Left colon (tissue), 2 donors: ENCODE data around the gene PFKM. TPM values are rescaled to one million over a fixed set of nuclear protein-coding genes. Genes with fewer than 3 reads are reported as not detected.
"Not testable (repeated sequence)": the region's sequence is repeated elsewhere in the genome, so short reads cannot be mapped to it uniquely, and the experiment has no call there.

Experiments
- ATAC-seq: fragments of 200-7000 bp; cut with Tn5 transposase; one replicate; pipeline ENCODE4 v1.9.1; 2020; ENCODE audit warnings: mild to moderate bottlenecking, moderate library complexity
- DNase-seq, 2 donors: peaks; one replicate each; pipeline ENCODE4 v3.0.0-alpha.2; 2020
- intact Hi-C, 2 donors: fragments of 100-400 bp; cut with DNase I in 1 of 2; cut with micrococcal nuclease in 1 of 2; formaldehyde crosslinking; loops; one replicate each; pipeline versions ENCODE4 v1.11.2 to v1.14.0; 2022; cut with DNase I, micrococcal nuclease
- total RNA-seq, 2 donors: library from RNA; stranded (reverse); fragmentation: NEBNext Ultra II Directional; extraction: Animal tissue kit (Norgen Biotek cat#: 25700); gene quantifications; one replicate each; pipeline ENCODE4 v1.2.1, GENCODE V29; 2021
- donor health status: DM: no; HTN: no; CAD: no.
- donor health status: DM: yes; HTN: yes; CAD: no.

Gene PFKM
- total RNA-seq, 2 donors from 2014 or later = 48.1 to 49.6 TPM

- ATAC-seq (no peak), DNase-seq (no peak)
- intact Hi-C loops = no loop called here
These were observed 23.9 kb downstream of the PFKM start for GRCh38 chr12:48142818-48143674.

GRCh38 chr12:48143898-48144297 is 24.7 kb downstream of the PFKM start:
- ATAC-seq = no peak
- intact Hi-C loops = no loop called here
- no peak for DNase-seq

DNA sequence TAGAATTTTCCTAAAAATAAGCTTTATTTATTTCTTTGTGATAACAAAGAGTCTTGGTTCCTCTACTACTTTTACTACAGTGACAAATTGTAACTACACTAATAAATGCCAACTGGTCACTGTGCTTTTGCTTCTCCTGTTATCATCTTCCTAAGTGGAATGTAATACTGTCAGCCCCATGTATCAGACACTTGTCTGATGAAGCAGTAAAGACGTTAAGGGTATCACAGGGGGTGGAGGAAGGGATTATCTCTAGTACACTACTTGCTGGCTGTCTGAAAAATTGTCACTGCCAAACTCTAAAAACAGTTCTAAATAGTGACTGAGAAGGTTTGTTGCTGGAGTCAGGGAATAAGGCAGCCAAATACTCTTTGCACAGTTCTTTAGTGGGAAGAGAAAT is 26.8 kb downstream of the PFKM start:
- intact Hi-C loops = no loop called here
- ATAC-seq = no peak
- no peak for DNase-seq

DNA sequence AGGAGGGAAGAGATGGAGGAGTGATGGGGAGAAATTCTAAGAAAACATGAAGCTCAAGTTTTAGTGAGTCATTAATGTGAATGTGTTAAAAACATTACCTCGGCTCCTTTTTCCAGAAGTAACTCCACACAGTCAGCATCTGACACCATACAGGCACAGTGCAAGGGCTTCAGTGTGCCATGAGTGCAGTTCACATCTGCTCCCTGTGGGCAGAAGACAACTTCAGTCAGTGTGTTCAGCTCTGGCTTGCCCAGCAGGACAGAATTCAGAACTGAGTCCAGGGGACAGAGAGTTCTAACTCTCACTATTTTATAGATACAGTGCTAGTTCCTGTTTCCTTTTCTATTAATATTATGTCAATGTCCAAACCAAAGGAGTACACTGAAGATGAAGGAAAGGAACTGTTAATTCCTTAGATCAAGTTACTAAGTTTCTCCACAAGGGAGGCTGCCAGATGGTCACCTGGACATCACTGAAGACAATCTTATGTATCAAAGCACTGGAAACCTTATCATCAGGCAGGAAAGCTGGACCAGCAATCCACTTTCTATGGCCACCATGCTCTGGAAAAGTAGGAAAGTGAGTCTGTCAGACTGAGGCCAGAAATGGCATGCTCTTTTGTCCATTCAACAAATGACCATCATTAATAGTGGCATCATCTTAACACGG is 32.1 kb downstream of the PFKM start:
- intact Hi-C loops = loop anchor here in 1 of 2 donors (10.0 kb wide), 1 partner anchor 46 kb away; the partner anchor contains the start of gene SENP1
- DNase-seq (no peak), ATAC-seq (no peak)

GRCh38 chr12:48155786-48156185 is 36.6 kb downstream of the PFKM start:
- DNase-seq, ATAC-seq: not testable (repeated sequence)
- intact Hi-C loops = loop anchor here in 1 of 2 donors (10.0 kb wide), 1 partner anchor 51 kb away; the partner anchor contains the start of gene SENP1

DNA sequence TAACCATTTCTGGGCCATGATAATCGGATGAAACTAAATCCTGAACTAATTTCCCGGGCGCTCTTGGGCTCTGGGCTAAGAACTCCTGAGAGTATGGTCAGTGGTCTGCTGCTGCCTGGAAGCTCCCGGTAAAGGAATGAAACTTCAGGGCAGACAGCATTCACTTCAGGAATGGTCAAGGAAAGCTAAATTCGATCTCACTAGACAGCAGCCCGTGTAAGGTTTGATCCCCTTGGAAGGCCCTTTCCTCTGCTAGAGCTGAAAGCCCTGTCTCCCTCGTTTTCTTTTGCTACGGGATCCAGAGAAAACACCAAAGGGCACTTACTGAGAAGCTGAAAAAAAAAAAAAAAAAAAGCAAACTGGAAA is 37.5 kb downstream of the PFKM start:
- no peak for DNase-seq
- ATAC-seq = peak; percentile 1
- intact Hi-C loops = loop anchor here in 1 of 2 donors (10.0 kb wide), 1 partner anchor 52 kb away; the partner anchor contains the start of gene SENP1

GRCh38 chr12:48157018-48157888 is 38.1 kb downstream of the PFKM start, which contains the start of gene ASB8:
Gene ASB8, minus strand, starts transcription at chr12:48157515. Its CDS starts 4,019 bp downstream, at chr12:48153496.
- ATAC-seq (peak; percentile 97), DNase-seq (peak; percentile 99)
- intact Hi-C loops = loop anchor here in 1 of 2 donors (10.0 kb wide), 1 partner anchor 52 kb away; the partner anchor contains the start of gene SENP1

- DNase-seq (no peak), ATAC-seq (no peak)
- intact Hi-C loops = loop anchor here in 1 of 2 donors (10.0 kb wide), 1 partner anchor 53 kb away; the partner anchor contains the start of gene SENP1
These were observed 38.8 kb downstream of the PFKM start for GRCh38 chr12:48157889-48158370.

DNA sequence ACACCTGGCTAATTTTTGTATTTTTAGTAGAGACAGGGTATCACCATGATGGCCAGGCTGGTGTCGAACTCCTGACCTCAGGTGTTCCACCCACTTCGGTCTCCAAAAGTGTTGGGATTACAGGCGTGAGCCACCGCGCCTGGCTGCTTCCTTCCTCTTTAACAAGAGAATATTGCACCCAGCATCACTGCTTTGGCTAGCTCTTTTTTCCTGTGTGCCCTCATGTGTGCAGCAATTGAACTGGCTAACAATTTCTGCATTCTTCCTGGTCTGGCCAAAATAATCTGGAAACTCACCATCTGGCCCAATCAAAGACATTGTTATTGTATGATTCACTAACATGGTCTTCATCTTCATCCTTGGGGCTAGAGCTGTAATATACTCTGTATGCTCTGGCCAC is 40.9 kb downstream of the PFKM start:
- ATAC-seq (no peak), DNase-seq (no peak)
- intact Hi-C loops = loop anchor here in 1 of 2 donors (10.0 kb wide), 1 partner anchor 75 kb away; no protein-coding TSS in a partner anchor

- no peak for DNase-seq
- intact Hi-C loops = loop anchor here in 1 of 2 donors (10.0 kb wide), 1 partner anchor 76 kb away; no protein-coding TSS in a partner anchor
- no peak for ATAC-seq
These were observed 41.6 kb downstream of the PFKM start for GRCh38 chr12:48160807-48161206.

DNA sequence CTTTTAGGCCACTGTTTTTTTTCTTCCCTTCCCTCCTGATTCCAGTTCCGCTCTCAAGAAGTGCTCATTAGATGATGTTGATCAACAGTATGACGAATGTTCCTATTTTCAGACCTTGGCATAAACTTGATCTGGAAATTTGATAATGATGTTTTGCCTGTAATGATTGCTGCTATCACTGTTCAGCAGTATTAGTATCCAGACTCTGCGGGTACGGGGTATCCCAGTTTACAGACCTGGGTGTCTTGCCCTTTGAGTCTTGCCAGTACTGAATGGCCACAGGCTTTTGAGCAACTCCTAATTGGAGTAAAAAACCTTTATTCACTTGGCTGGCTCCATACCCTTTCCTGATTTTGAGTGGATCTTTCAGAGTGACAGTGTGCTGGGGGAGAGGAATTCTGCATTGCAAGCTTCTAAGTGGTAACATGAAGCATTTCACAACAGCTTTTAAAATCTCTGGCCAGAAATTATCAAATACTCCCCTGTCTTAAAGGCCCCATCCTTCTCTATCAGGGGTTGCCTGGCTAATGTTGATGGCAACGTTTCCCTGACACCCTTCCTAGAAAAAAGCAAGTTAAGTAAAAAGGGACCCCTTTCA is 44.1 kb downstream of the PFKM start:
- intact Hi-C loops = loop anchor here in 1 of 2 donors (10.0 kb wide), 1 partner anchor 78 kb away; no protein-coding TSS in a partner anchor
- no peak for DNase-seq
- no peak for ATAC-seq

DNA sequence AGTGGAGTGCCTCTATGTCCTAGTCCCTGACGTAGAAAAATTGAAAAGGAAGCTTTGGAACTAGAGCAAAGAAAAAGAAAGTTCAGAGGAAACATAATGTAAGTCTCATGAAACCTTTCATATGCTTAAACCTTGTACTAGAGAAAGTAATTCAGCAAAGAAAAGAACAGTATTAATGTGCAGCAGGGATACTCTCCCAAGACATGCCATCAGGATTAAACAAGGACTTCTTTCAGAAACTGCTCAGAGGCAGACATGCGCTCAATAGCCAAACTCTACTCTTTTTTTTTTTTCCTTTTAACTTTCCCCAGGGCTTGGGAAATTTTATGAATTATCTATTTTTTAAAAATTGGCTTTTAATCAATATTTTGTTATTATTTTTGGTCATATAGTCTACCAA is 45.3 kb downstream of the PFKM start:
- DNase-seq = no peak
- intact Hi-C loops = loop anchor here in 1 of 2 donors (10.0 kb wide), 1 partner anchor 80 kb away; no protein-coding TSS in a partner anchor
- ATAC-seq = no peak

- DNase-seq = no peak
- ATAC-seq = peak; percentile 75
- intact Hi-C loops = loop anchor here in 1 of 2 donors (10.0 kb wide), 1 partner anchor 81 kb away; no protein-coding TSS in a partner anchor
These were observed 46.2 kb downstream of the PFKM start for GRCh38 chr12:48165089-48165981.

GRCh38 chr12:48169011-48169410 is 49.8 kb downstream of the PFKM start:
- ATAC-seq (no peak), DNase-seq (no peak)
- intact Hi-C loops = loop anchor here in 1 of 2 donors (10.0 kb wide), 1 partner anchor 84 kb away; no protein-coding TSS in a partner anchor

DNA sequence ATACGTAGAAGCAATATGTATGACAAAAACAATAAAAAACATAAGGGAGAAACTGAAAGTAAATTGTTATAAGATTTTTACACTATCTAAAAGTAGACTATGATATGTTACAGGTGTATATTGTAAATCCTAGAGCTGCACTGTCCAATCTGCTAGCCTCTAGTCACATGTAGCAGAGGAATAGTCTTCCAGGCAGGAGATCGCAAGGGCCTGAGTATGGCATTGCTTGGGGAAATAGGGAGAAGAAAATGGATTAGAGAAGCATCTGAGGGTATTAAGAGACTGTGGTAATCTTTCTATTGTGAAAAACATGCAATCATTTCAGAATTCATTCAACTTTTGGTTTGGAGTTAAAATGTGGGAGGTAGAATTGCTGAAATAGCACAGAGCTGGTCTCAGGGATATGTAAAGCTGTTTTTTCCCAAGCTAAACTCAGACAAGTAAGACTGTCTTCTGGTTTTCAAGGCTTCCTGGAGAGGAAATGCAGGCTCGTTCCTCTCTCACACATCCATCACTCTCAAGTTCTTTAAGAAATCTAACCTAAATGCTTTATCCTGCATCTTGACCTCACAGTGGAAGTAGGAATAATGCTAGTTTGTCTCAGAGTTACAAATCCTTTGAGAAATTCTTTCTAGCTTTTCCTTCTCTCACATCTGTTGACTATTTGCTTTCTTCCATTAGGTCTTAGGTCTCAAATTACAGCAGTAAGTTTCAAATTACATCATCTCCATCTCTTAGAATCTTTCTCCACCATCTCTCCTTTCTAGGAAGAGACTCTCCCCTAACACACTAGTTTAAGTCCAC is 56.7 kb downstream of the PFKM start:
- DNase-seq (no peak), ATAC-seq (no peak)
- intact Hi-C loops = no loop called here

- no peak for ATAC-seq
- intact Hi-C loops = no loop called here
These were observed 57.2 kb downstream of the PFKM start for GRCh38 chr12:48176417-48176751.

More at GRCh38 chr12:48176417-48176751, 57.2 kb downstream of the PFKM start:
- no peak for DNase-seq
